ENCODE measurements around the gene STAP1.

Gene STAP1

DNA sequence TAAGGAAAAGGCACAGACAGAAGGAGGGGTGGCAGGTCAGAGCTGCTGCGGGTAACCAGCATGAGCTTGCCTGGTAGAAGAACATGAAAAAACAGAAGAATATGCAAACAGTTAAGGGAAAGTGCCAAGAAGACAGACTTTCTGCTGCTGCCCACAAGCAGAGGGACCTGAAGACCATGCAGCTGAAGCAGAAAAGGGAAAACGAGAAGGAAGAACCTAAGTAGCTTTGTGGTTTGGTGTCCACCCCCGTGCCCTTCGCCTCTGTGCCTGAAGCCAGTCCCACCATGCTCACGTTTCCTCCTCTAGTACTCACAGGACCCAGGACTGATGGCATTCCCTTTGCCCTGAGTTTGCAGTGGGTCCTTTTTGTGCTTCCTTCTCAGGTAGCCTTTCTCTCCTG lies 79.6 kb downstream of the STAP1 start:
- H3K9me3 Mint-ChIP-seq: peaks cover 23% of the 10 kb centered on the region
- DNase-seq: no peak
- H3K4me3 Mint-ChIP-seq: no peak overlapping the region
- no peaks in the 10 kb centered on the region for H3K27me3 Mint-ChIP-seq (ENCODE audit: low read depth, poor library complexity)
- no peak overlapping the region for H3K27ac Mint-ChIP-seq
- TF ChIP-seq, protein P1, sequence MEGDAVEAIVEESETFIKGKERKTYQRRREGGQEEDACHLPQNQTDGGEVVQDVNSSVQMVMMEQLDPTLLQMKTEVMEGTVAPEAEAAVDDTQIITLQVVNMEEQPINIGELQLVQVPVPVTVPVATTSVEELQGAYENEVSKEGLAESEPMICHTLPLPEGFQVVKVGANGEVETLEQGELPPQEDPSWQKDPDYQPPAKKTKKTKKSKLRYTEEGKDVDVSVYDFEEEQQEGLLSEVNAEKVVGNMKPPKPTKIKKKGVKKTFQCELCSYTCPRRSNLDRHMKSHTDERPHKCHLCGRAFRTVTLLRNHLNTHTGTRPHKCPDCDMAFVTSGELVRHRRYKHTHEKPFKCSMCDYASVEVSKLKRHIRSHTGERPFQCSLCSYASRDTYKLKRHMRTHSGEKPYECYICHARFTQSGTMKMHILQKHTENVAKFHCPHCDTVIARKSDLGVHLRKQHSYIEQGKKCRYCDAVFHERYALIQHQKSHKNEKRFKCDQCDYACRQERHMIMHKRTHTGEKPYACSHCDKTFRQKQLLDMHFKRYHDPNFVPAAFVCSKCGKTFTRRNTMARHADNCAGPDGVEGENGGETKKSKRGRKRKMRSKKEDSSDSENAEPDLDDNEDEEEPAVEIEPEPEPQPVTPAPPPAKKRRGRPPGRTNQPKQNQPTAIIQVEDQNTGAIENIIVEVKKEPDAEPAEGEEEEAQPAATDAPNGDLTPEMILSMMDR (IDR thresholded peaks at IDR 0.05): no peak
- peaks cover 68% of the 10 kb centered on the region for H3K36me3 Mint-ChIP-seq (ENCODE audit: low read depth)
- H3K4me1 Mint-ChIP-seq: no peaks in the 10 kb centered on the region

DNA sequence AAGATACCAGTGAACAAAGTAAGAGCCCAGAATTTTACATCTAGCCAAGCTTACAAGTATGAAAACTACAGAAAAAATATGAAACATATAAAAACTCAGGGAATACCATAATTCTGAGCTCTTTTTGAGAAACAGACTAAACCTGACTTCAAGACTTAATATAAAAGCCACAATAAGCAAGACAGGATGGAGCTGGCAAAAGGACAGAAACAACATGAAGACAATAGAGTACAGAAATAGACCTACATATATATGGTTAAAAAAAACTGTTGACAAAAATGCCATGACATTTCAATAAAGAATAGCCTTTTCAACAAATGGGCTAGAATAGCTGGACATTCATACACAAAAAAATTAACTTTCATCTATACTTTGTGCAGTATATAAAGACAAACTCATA lies 93.0 kb downstream of the STAP1 start:
- TF ChIP-seq, protein P1 (IDR thresholded peaks at IDR 0.05): no peak
- Mint-ChIP-seq H3K9me3 (peaks cover 30% of the 10 kb centered on the region), H3K4me3 (no peak overlapping the region), H3K4me1 (no peaks in the 10 kb centered on the region), H3K36me3 (ENCODE audit: low read depth) (peaks cover 48% of the 10 kb centered on the region), H3K27me3 (ENCODE audit: low read depth, poor library complexity) (peaks cover 3% of the 10 kb centered on the region), H3K27ac (peak overlapping the region; percentile 16)
- DNase-seq: no peak
